Osteocyte (in vitro differentiated cells): Measurements from ENCODE around the gene RHBDL1. TPM values are rescaled to one million over a fixed set of nuclear protein-coding genes. Genes with fewer than 3 reads are reported as not detected.

Source experiments
- DNase-seq: peaks from one replicate; pipeline ENCODE4 v3.0.0; 2021; ENCODE audit warnings: mixed read lengths; ENCODE audit not compliant: unreplicated experiment; ENCODE audit errors: extremely low spot score
- H3K27ac Mint-ChIP-seq: one replicate; pipeline ENCODE4 v1.8.0; 2021; ENCODE audit warnings: mild to moderate bottlenecking, mixed read lengths; ENCODE audit not compliant: unreplicated experiment
- H3K27me3 Mint-ChIP-seq: one replicate; pipeline ENCODE4 v1.8.0; 2021; ENCODE audit warnings: mixed read lengths; ENCODE audit not compliant: unreplicated experiment
- H3K36me3 Mint-ChIP-seq: one replicate; pipeline ENCODE4 v1.8.0; 2021; ENCODE audit warnings: mixed read lengths; ENCODE audit not compliant: unreplicated experiment
- H3K4me1 Mint-ChIP-seq: one replicate; pipeline ENCODE4 v1.8.0; 2021; ENCODE audit warnings: mixed read lengths; ENCODE audit not compliant: unreplicated experiment
- H3K4me3 Mint-ChIP-seq: one replicate; pipeline ENCODE4 v1.8.0; 2021; ENCODE audit warnings: mild to moderate bottlenecking, moderate library complexity, mixed read lengths; ENCODE audit not compliant: unreplicated experiment
- H3K9me3 Mint-ChIP-seq: one replicate; pipeline ENCODE4 v1.8.0; 2021; ENCODE audit warnings: mixed read lengths; ENCODE audit not compliant: unreplicated experiment
- CTCF ChIP-seq: fragments of 200-600 bp; sonication (generic); IDR thresholded peaks from 2 replicates; pipeline ENCODE4 v1.5.0; 2021; ENCODE audit warnings: antibody characterized with exemption, mild to moderate bottlenecking, moderate library complexity
- total RNA-seq: library from RNA; stranded (reverse); gene quantifications from 2 replicates; pipeline ENCODE4 v1.2.1, GENCODE V29; 2021

The RHBDL1 gene
- total RNA-seq, 1 donor from 2014 or later = 5.4 TPM

GRCh38 chr16:678858-679813 is 3.7 kb downstream of the RHBDL1 start:
- TF ChIP-seq CTCF = no peak
- Mint-ChIP-seq H3K27me3 (no peaks in the 10 kb centered on the region), H3K27ac (peak overlapping the region; percentile 88), H3K4me3 (peak overlapping the region; percentile 77), H3K9me3 (no peaks in the 10 kb centered on the region), H3K36me3 (peaks cover 11% of the 10 kb centered on the region), H3K4me1 (peaks cover 28% of the 10 kb centered on the region)
- DNase-seq = no peak

- peak; percentile 97 for DNase-seq
- H3K4me1 Mint-ChIP-seq = peaks cover 24% of the 10 kb centered on the region
- TF ChIP-seq CTCF = no peak
- H3K27me3 Mint-ChIP-seq = no peaks in the 10 kb centered on the region
- H3K27ac Mint-ChIP-seq = peak within 1 kb of the TSS; percentile 88
- no peaks in the 10 kb centered on the region for H3K9me3 Mint-ChIP-seq
- H3K36me3 Mint-ChIP-seq = peaks cover 11% of the 10 kb centered on the region
- H3K4me3 Mint-ChIP-seq = peak within 1 kb of the TSS; percentile 81
Observed at GRCh38 chr16:679814-680624, 4.5 kb downstream of the RHBDL1 start, which contains the start of gene STUB1. Gene STUB1 (plus strand): TSS chr16:680410. CDS start chr16:680526, 116 bp downstream.

DNA sequence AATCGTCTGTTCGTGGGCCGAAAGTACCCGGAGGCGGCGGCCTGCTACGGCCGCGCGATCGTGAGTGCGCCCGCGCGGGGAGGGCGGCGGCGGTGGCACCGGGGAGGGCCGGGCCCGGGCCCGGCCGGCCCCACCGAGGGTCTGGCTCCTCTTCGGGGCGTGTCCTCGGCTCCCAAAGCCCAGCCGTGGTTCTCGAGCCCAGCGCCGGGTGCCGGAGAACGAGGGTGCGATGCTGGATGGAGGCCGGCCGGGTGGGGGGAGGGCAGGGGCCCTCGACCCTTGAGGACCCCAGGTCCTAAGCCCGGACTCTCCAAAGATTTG is 5.1 kb downstream of the RHBDL1 start:
- Mint-ChIP-seq H3K36me3 (peaks cover 11% of the 10 kb centered on the region), H3K4me3 (peak overlapping the region; percentile 81), H3K27me3 (no peaks in the 10 kb centered on the region), H3K9me3 (no peaks in the 10 kb centered on the region), H3K27ac (peak overlapping the region; percentile 72), H3K4me1 (peaks cover 21% of the 10 kb centered on the region)
- TF ChIP-seq CTCF = no peak
- no peak for DNase-seq

- no peaks in the 10 kb centered on the region for H3K9me3 Mint-ChIP-seq
- no peak for TF ChIP-seq CTCF
- H3K4me1 Mint-ChIP-seq = peaks cover 22% of the 10 kb centered on the region
- DNase-seq = no peak
- peak overlapping the region; percentile 72 for H3K27ac Mint-ChIP-seq
- H3K36me3 Mint-ChIP-seq = peaks cover 13% of the 10 kb centered on the region
- peak overlapping the region; percentile 81 for H3K4me3 Mint-ChIP-seq
- no peaks in the 10 kb centered on the region for H3K27me3 Mint-ChIP-seq
Observed at GRCh38 chr16:680967-681745, 5.7 kb downstream of the RHBDL1 start.
